SU-DHL-6 (cell line): ENCODE data around the gene NOTUM.

Experiments
- H2AFZ ChIP-seq: fragments of 200-600 bp; sonication (generic); 2 replicates; pipeline ENCODE4 v1.6.1; 2014; ENCODE audit warnings: low read depth, mild to moderate bottlenecking, moderate library complexity, mixed read lengths, antibody characterized with exemption, low read length; ENCODE audit not compliant: severe bottlenecking
- H3F3A ChIP-seq: fragments of 200-600 bp; shearing (Covaris generic); 2 replicates; pipeline ENCODE4 v1.6.0; 2016; ENCODE audit warnings: antibody characterized with exemption, mild to moderate bottlenecking; ENCODE audit not compliant: insufficient read depth
- H3K27ac ChIP-seq: fragments of 200-600 bp; sonication (generic); 2 replicates; pipeline ENCODE4 v1.5.1; 2016; ENCODE audit warnings: low read depth, mild to moderate bottlenecking, low read length, moderate library complexity, mixed read lengths
- H3K27me3 ChIP-seq: fragments of 200-600 bp; sonication (generic), shearing (Covaris generic); 2 replicates; pipeline ENCODE4 v1.6.0; 2014; ENCODE audit warnings: mild to moderate bottlenecking, low read length
- H3K36me3 ChIP-seq: fragments of 200-600 bp; sonication (generic); 2 replicates; pipeline ENCODE4 v1.6.1; 2014; ENCODE audit warnings: mild to moderate bottlenecking, low read length, mixed read lengths
- H3K4me2 ChIP-seq: fragments of 300-600, 200-600 bp; shearing (Covaris generic), sonication (generic); 2 replicates; pipeline ENCODE4 v1.6.0; 2014; ENCODE audit warnings: low read length, low read depth, mild to moderate bottlenecking; ENCODE audit not compliant: poor library complexity, severe bottlenecking
- H3K4me3 ChIP-seq: fragments of 200-600 bp; sonication (generic); 2 replicates; pipeline ENCODE4 v1.5.1; 2014; ENCODE audit warnings: antibody characterized with exemption, low read length, mild to moderate bottlenecking, mixed read lengths; ENCODE audit not compliant: insufficient read depth, poor library complexity, severe bottlenecking
- H3K79me2 ChIP-seq: fragments of 200-600 bp; sonication (generic); 2 replicates; pipeline ENCODE4 v1.6.1; 2014; ENCODE audit warnings: mild to moderate bottlenecking, low read length, moderate library complexity; ENCODE audit not compliant: insufficient read depth
- H3K9ac ChIP-seq: fragments of 200-600 bp; sonication (generic); 2 replicates; pipeline ENCODE4 v1.7.0; 2014; ENCODE audit warnings: mild to moderate bottlenecking, low read length
- H3K9me2 ChIP-seq: fragments of 200-600 bp; sonication (generic); replicated peaks from 2 replicates; pipeline ENCODE4 v1.6.1; 2014; ENCODE audit warnings: low read length; ENCODE audit not compliant: insufficient read depth
- H3K9me3 ChIP-seq: fragments of 200-600 bp; sonication (generic); 2 replicates; pipeline ENCODE4 v1.6.1; 2014; ENCODE audit warnings: low read length, mixed read lengths; ENCODE audit not compliant: insufficient read depth
- H4K20me1 ChIP-seq: fragments of 200-600 bp; sonication (generic); 2 replicates; pipeline ENCODE4 v1.6.1; 2014; ENCODE audit warnings: low read depth, mild to moderate bottlenecking, antibody characterized with exemption, low read length, moderate library complexity, mixed read lengths
- EZH2phosphoT487 ChIP-seq: fragments of 200-600 bp; sonication (generic), shearing (Covaris generic); conservative IDR thresholded peaks from 2 replicates; pipeline ENCODE4 v1.6.1; 2018; ENCODE audit warnings: mild to moderate bottlenecking, antibody characterized with exemption, low read length, moderate library complexity, mixed read lengths
- TF ChIP-seq, protein P1 (sequence below): fragments of 200-600 bp; sonication (generic); IDR thresholded peaks from one replicate; pipeline ENCODE4 v1.5.1; 2017; ENCODE audit warnings: antibody characterized with exemption, mild to moderate bottlenecking, low read length, moderate library complexity; ENCODE audit not compliant: insufficient read depth, poor library complexity, severe bottlenecking

NOTUM gene

DNA sequence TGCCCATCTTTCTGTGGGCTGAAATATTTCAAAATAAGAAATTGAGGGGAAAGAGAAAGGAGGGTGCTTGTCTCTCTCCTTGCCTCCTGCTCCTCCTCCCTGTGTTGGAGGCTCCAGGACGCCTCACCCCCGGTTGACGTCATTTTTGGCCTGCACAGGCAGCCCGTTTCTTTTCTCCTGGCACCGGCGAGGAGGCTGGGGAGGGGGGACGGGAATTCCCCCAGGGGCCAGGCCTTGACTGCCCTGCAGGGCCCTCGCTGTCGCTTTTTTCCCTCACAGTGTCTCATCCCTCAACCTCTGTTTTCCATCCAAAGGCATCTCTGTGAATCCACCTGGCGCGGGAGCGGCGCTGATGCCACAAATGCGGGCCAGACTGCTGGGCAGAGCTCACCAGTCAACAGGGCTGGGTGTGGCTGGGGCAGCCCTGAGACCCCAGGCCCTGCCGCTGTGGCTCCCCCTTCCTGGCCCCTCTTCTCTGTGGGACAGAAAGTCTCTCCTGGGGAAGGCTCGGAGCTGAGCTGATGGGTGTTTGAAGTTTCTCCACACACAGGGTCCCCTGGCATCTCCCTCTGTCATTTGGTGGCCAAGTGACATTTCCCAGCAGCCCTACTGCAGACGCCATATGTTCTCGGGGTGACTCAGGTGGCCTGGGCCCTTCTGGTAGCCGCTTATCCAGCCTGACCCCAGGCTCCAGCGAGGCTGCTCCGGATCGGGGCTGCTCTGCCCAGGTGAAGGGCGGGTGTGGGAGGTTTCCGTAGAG is 45.7 kb upstream of the NOTUM start:
- Histone ChIP-seq H3K36me3 (no peaks in the 10 kb centered on the region), H3K9me2 (no peaks in the 10 kb centered on the region), H4K20me1 (no peaks in the 10 kb centered on the region), H3K9me3 (no peaks in the 10 kb centered on the region), H3F3A (no peaks in the 10 kb centered on the region), H2AFZ (no peak overlapping the region), H3K4me3 (no peak overlapping the region), H3K27ac (no peak overlapping the region), H3K4me2 (no peak overlapping the region), H3K79me2 (no peaks in the 10 kb centered on the region), H3K9ac (no peak overlapping the region), H3K27me3 (no peaks in the 10 kb centered on the region)
- no peak for TF ChIP-seq EZH2phosphoT487
- TF ChIP-seq, protein P1, sequence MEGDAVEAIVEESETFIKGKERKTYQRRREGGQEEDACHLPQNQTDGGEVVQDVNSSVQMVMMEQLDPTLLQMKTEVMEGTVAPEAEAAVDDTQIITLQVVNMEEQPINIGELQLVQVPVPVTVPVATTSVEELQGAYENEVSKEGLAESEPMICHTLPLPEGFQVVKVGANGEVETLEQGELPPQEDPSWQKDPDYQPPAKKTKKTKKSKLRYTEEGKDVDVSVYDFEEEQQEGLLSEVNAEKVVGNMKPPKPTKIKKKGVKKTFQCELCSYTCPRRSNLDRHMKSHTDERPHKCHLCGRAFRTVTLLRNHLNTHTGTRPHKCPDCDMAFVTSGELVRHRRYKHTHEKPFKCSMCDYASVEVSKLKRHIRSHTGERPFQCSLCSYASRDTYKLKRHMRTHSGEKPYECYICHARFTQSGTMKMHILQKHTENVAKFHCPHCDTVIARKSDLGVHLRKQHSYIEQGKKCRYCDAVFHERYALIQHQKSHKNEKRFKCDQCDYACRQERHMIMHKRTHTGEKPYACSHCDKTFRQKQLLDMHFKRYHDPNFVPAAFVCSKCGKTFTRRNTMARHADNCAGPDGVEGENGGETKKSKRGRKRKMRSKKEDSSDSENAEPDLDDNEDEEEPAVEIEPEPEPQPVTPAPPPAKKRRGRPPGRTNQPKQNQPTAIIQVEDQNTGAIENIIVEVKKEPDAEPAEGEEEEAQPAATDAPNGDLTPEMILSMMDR = no peak

DNA sequence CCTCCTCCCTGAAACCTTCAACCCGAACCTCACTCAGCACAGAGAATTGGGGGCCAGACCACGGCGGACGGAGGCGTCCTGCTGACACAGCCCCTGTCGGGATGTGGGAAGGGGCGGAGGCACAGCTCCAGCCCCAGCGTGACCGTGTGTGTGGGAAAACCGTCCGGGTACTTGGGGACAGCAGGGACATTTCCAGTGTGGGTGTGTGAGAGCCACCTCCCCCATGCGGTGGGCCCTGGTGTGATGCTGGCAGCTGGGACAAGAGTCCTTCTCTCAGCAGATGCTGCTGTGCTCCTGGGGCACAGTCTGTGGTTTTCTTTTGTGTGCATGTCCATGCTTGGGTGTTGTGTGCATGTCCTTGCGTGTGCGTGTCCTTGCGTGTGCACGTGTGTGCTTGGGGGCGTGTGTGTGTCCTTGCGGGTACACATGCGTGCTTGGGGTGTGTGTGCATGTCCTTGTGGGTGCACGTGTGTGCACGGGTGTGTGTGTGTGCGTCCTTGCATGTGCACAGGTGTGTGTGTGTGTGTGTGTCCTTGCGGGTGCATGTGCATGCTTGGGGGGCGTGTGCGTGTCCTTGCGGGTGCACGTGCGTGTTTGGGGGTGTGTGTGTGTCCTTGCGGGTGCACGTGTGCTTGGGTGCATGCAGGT is 44.8 kb upstream of the NOTUM start:
- Histone ChIP-seq H3K27ac (no peak overlapping the region), H3K9me3 (no peaks in the 10 kb centered on the region), H3K79me2 (no peaks in the 10 kb centered on the region), H3K27me3 (no peaks in the 10 kb centered on the region), H2AFZ (no peak overlapping the region), H3F3A (no peaks in the 10 kb centered on the region), H3K9me2 (no peaks in the 10 kb centered on the region), H4K20me1 (no peaks in the 10 kb centered on the region), H3K36me3 (no peaks in the 10 kb centered on the region), H3K4me2 (no peak overlapping the region), H3K9ac (no peak overlapping the region), H3K4me3 (no peak overlapping the region)
- TF ChIP-seq EZH2phosphoT487 = no peak
- TF ChIP-seq, protein P1 = no peak

DNA sequence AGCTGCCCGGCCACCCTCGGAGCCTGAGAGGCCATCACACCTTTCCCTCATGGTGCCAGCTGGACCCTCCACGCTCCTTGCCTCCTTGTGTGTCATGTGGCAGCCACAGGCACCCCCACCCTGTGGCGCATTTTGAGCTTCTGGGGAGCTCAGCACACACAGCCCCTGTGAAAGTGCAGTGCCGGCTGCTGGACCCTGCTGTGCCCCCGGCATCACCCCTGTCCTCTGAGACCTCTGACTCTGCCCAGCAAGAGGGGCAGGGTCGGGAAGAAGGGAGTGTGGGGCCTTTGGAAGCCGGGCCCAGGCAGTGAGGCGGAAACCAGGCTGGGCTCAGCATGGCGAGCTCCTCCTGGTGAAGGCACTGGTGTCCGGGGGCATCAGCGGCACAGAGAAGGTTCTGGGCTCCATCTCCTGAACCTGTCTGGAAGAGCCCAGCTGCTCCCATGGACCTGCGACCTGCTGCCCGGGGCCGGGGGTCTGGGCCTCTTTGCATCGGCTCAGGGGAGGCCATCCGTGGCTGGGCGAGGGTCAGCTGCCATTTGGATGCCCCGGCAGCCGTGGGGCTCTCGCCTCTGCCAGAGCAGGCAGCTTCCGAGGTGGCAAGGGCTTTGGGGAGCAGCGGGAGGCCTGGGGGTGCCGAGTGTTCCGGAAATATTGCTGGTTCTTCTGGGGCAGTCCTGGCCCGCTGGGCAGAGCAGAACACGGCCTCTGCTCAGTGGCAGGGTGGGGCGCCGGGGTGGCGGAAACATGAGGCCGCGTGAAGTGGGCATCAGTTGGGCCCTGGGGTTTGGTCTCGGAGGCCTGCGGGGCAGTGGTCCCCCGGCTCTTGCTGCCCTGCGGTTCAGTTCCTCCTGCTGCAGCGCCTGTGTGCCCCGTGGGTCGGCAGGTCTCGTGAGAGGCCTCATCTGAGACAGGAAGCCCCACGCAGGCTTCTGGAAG is 43.8 kb upstream of the NOTUM start:
- H3K9ac ChIP-seq = no peak overlapping the region
- no peaks in the 10 kb centered on the region for H3K27me3 ChIP-seq
- no peaks in the 10 kb centered on the region for H3F3A ChIP-seq
- H3K27ac ChIP-seq = no peak overlapping the region
- H3K4me2 ChIP-seq = no peak overlapping the region
- no peaks in the 10 kb centered on the region for H4K20me1 ChIP-seq
- no peaks in the 10 kb centered on the region for H3K9me3 ChIP-seq
- no peak overlapping the region for H2AFZ ChIP-seq
- no peak for TF ChIP-seq EZH2phosphoT487
- TF ChIP-seq, protein P1 = no peak
- H3K36me3 ChIP-seq = no peaks in the 10 kb centered on the region
- no peak overlapping the region for H3K4me3 ChIP-seq
- H3K9me2 ChIP-seq = no peaks in the 10 kb centered on the region
- no peaks in the 10 kb centered on the region for H3K79me2 ChIP-seq
